Activated CD8-positive, alpha-beta T cell treated with anti-CD3 and anti-CD28 coated beads, Interleukin-2, amount 10 ng/mL, durations not matched to agents 7 days and 5 days (primary cell): ENCODE data around the gene SHQ1. TPM values are rescaled to one million over a fixed set of nuclear protein-coding genes. Genes with fewer than 3 reads are reported as not detected.

ENCODE experiments used
- ATAC-seq: fragments of 150-1000 bp; cut with Tn5 transposase; one replicate; pipeline ENCODE4 v1.10.0; 2021; ENCODE audit warnings: moderate library complexity
- CTCF ChIA-PET: fragments of 350-600 bp; sonication (Branson Sonifier 250); formaldehyde crosslinking; loops from one replicate; lab custom pipeline; 2021; ENCODE audit warnings: antibody characterized with exemption; lab: Charles Lee
- POLR2A ChIA-PET: fragments of 350-600 bp; sonication (Branson Sonifier 250); formaldehyde crosslinking; loops from one replicate; lab custom pipeline; 2021; ENCODE audit warnings: antibody characterized with exemption; lab: Charles Lee
- DNase-seq: peaks from one replicate; pipeline ENCODE4 v3.0.0-alpha.2; 2020
- H3K27ac Mint-ChIP-seq: one replicate; pipeline ENCODE4 v1.8.0; 2021; ENCODE audit warnings: mild to moderate bottlenecking, mixed read lengths
- H3K27me3 Mint-ChIP-seq: one replicate; pipeline ENCODE4 v1.8.0; 2021; ENCODE audit warnings: low read depth, mixed read lengths
- H3K36me3 Mint-ChIP-seq: one replicate; pipeline ENCODE4 v1.8.0; 2021; ENCODE audit warnings: low read depth, mixed read lengths
- H3K4me1 Mint-ChIP-seq: one replicate; pipeline ENCODE4 v1.8.0; 2021; ENCODE audit warnings: low read depth, mixed read lengths
- H3K4me3 Mint-ChIP-seq: one replicate; pipeline ENCODE4 v1.8.0; 2021; ENCODE audit warnings: mild to moderate bottlenecking, mixed read lengths
- H3K9me3 Mint-ChIP-seq: one replicate; pipeline ENCODE4 v1.8.0; 2022; ENCODE audit warnings: mixed read lengths; ENCODE audit not compliant: insufficient read depth
- total RNA-seq, 2 experiments: library from RNA; stranded (reverse); gene quantifications; one replicate each; pipeline ENCODE4 v1.2.3, GENCODE V29; 2021

Gene SHQ1
- total RNA-seq, 2 experiments from 2014 or later, result 27.2 to 28.0 TPM

DNA sequence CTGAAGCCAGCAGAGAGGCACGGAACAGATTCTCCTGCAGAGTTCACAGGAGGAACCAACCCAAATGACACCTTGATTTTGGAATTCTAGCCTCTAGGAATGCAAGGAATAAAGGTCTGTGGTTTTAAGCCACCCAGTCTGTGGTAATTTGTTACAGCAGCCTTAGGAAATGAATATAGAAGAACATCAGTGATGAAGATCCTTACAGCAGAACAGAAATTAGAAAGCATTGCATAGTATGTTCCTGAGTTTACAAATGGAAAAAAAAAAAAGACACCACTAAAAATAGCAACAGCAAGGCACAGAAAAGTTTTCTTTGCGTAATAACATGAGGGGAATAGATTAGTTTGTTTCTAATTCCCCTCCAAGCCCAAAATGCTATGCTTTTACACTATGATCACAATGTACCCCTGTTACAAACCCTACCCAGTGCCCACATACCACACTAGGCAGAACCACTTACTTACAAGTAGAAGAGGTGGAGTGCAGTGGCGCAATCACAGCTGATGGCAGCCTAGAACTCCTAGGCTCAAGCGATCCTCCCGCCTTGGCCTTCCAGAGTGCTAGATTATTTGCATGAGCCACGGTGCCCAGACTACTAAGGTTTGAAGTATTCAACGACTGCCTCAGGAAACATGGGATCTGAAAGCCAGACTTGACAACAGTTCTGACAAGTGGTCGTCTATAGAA is 84.3 kb downstream of the SHQ1 start:
- H3K4me1 Mint-ChIP-seq, result peaks cover 18% of the 10 kb centered on the region

DNA sequence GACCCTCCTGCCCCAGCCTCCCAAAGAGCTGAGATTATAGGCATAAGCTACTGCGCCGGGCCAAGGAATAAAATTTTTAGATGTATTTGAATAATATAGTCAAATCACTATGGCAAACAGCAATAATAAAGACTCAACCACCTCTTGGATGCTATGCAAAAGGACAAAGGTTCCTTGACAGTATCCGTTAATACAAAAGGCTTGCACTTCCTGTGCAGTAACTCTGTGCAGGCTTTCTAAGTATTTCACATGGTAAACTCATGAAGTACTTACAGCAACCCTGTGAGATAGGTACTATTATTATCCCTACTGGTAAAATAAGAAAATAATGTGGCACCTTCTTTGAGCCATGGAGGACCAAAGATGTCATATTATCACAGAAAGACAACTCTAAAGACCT is 86.8 kb downstream of the SHQ1 start:
- peaks cover 29% of the 10 kb centered on the region for H3K4me1 Mint-ChIP-seq
- CTCF ChIA-PET, result interaction anchor here (1.1 to 1.8 kb wide), 4 partner anchors 8 to 30 kb away, joined by 3 to 7 read pairs (median 4); no protein-coding TSS in a partner anchor

More for the DNA sequence above, 84.3 kb downstream of the SHQ1 start:
- no peaks in the 10 kb centered on the region for H3K27me3 Mint-ChIP-seq
- no peaks in the 10 kb centered on the region for H3K9me3 Mint-ChIP-seq
- no peak for DNase-seq
- no peak for ATAC-seq
- ChIA-PET POLR2A (no interaction called here), CTCF (no interaction called here)
- peaks cover 42% of the 10 kb centered on the region for H3K36me3 Mint-ChIP-seq
- no peak overlapping the region for H3K4me3 Mint-ChIP-seq
- H3K27ac Mint-ChIP-seq, result no peak overlapping the region

DNA sequence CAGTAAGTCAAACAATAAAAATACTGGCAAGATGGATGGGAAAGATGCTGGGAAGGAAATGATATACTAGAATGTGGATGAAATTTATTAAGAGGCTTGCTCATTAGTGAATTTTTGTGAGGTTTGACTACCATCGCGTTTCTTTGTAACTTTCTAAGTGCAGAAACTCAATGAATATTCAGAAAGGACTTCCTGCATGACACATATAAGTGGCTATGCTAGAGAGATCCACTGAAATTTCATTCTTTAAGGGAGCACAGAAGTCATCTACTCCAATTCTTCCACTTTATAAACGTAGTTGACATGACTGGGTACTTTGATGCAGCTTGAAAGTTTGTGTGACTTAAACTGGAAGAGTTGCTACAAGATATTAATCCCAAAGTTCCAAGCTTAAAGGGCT is 88.0 kb downstream of the SHQ1 start:
- Mint-ChIP-seq H3K4me1 (peaks cover 36% of the 10 kb centered on the region), H3K27me3 (no peaks in the 10 kb centered on the region), H3K27ac (no peak overlapping the region), H3K9me3 (no peaks in the 10 kb centered on the region), H3K36me3 (peaks cover 41% of the 10 kb centered on the region), H3K4me3 (no peak overlapping the region)
- ChIA-PET CTCF (interaction anchor here (1.2 to 1.8 kb wide), 3 partner anchors 9 to 61 kb away, joined by 3 to 7 read pairs (median 6); no protein-coding TSS in a partner anchor), POLR2A (no interaction called here)
- no peak for ATAC-seq
- no peak for DNase-seq

More for the DNA sequence above, 86.8 kb downstream of the SHQ1 start:
- no peak overlapping the region for H3K4me3 Mint-ChIP-seq
- H3K9me3 Mint-ChIP-seq, result no peaks in the 10 kb centered on the region
- ATAC-seq, result no peak
- POLR2A ChIA-PET, result no interaction called here
- no peak for DNase-seq
- H3K36me3 Mint-ChIP-seq, result peaks cover 45% of the 10 kb centered on the region
- no peaks in the 10 kb centered on the region for H3K27me3 Mint-ChIP-seq
- no peak overlapping the region for H3K27ac Mint-ChIP-seq

DNA sequence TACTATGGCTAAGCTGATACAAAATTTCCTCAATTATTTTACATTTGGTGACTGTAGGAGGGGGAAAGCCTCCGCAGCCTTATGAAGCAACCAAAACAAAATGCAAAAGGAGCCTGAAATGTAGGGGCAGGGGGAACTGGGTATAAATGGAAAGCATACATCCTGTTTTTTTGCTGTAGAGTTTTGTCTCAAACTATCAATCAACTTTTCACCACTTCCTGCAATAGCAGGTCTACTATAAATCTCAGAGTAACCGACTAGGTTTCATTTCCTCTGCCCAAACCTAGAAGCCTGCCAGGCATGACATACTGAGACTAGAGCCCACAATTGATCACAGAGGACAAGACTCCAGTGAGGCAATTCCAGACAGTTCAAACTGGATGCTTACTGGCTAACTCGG is 91.3 kb downstream of the SHQ1 start:
- POLR2A ChIA-PET, result no interaction called here
- CTCF ChIA-PET, result no interaction called here
- Mint-ChIP-seq H3K36me3 (peaks cover 30% of the 10 kb centered on the region), H3K27ac (peak overlapping the region; percentile 92), H3K4me3 (peak overlapping the region; percentile 54), H3K27me3 (no peaks in the 10 kb centered on the region), H3K9me3 (no peaks in the 10 kb centered on the region), H3K4me1 (peaks cover 41% of the 10 kb centered on the region)
- peak; percentile 98 for ATAC-seq
- peak; percentile 71 for DNase-seq

DNA sequence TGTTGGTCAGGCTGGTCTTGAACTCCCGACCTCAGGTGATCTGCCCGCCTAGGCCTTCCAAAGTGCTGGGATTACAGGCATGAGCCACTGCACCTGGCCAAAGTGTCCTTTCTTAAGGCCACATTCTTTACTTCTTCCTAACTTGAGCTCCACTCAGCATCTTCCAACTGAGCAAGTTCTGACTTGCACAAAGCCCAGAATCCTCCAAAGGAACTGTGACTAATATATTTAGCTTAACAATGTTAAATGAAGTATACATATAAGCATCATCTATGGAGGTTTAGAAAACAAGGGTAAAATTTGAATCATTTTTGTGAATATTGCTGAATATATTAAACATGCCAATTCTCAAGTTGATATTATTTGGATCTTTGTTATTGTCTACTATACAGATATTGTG is 93.7 kb downstream of the SHQ1 start:
- POLR2A ChIA-PET, result interaction anchor here (0.6 to 1.5 kb wide), 3 partner anchors 14 to 670 kb away, joined by 3 to 4 read pairs (median 4); no protein-coding TSS in a partner anchor

DNA sequence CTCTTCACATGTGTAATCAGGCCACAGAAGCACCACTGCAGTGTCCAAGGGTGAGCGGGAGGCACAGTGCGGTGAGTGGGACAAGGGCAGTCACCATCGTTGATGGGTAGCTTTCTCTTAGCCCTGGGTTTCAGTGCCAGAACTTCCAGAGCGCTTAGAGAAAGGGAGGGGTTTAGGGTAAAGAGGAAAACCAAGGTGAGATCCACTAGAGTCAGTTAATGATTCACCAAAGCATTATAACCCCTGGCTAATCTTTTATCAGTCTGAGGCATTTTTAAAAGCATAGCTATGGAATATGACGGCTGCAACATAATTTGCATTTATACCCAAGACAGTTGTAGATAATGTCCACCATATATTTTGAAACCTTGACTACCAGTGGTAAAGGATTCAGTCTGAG is 94.8 kb downstream of the SHQ1 start:
- ATAC-seq (no peak), DNase-seq (no peak)
- no peak overlapping the region for H3K27ac Mint-ChIP-seq
- H3K27me3 Mint-ChIP-seq, result no peaks in the 10 kb centered on the region
- ChIA-PET POLR2A (no interaction called here), CTCF (no interaction called here)
- no peak overlapping the region for H3K4me3 Mint-ChIP-seq
- H3K36me3 Mint-ChIP-seq, result peaks cover 38% of the 10 kb centered on the region
- H3K9me3 Mint-ChIP-seq, result no peaks in the 10 kb centered on the region
- H3K4me1 Mint-ChIP-seq, result peaks cover 49% of the 10 kb centered on the region

More for the DNA sequence above, 93.7 kb downstream of the SHQ1 start:
- H3K27ac Mint-ChIP-seq, result no peak overlapping the region
- no peaks in the 10 kb centered on the region for H3K27me3 Mint-ChIP-seq
- no peaks in the 10 kb centered on the region for H3K9me3 Mint-ChIP-seq
- peaks cover 34% of the 10 kb centered on the region for H3K36me3 Mint-ChIP-seq
- CTCF ChIA-PET, result interaction anchor here (0.8 to 2.1 kb wide), 6 partner anchors 8 to 64 kb away, joined by 3 to 6 read pairs (median 4); no protein-coding TSS in a partner anchor
- DNase-seq (no peak), ATAC-seq (no peak)
- H3K4me1 Mint-ChIP-seq, result peaks cover 41% of the 10 kb centered on the region
- H3K4me3 Mint-ChIP-seq, result no peak overlapping the region

DNA sequence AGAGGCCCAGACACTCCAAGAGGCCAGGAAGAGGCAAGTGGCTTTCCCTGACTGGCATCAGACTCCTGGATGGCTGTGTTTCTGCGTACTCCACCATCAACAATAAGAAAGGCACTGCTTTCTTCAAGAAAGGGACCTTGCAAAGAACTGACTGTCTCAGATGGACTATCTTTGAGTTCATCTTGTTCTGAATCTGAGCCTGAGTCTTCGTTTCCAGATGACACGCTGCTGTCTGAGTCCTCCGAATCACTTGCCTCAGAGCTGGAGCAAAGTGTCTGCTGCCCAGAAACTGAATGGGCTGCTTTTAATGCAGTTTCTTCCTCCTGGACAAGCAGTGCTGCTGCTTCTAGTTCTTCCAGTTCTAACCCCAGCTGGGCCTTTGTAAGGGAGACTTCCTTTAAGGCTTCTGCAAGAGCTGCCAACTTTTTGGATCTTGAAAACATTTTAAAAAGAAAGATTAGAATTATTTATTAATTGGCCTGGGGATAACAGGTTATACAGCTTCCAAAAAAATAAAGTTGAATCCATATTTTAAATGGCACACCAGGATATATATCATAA is 97.8 kb downstream of the SHQ1 start:
- DNase-seq (no peak), ATAC-seq (no peak)
- POLR2A ChIA-PET, result no interaction called here
- no peak overlapping the region for H3K27ac Mint-ChIP-seq
- H3K4me1 Mint-ChIP-seq, result peaks cover 28% of the 10 kb centered on the region
- no peaks in the 10 kb centered on the region for H3K9me3 Mint-ChIP-seq
- peaks cover 37% of the 10 kb centered on the region for H3K36me3 Mint-ChIP-seq
- H3K4me3 Mint-ChIP-seq, result no peak overlapping the region
- no peaks in the 10 kb centered on the region for H3K27me3 Mint-ChIP-seq
- CTCF ChIA-PET, result no interaction called here

DNA sequence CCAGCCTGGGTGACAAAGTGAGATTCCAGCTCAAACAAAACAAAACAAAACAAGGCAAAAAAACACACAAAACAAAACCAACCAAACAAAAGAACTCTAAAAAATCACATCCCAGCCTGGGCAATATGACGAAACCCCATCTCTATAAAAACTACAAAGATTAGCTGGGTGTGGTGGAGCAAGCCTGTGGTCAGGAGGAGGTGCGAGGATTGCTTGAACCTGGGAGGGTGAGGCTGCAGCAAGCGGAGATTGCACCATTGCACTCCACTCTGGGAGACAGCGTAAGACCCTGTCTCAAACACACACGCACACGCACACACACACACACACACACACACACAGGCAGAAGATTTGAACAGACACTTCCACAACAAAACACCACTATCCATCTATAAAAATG is 99.6 kb downstream of the SHQ1 start:
- Mint-ChIP-seq H3K36me3 (peaks cover 28% of the 10 kb centered on the region), H3K4me1 (peaks cover 22% of the 10 kb centered on the region), H3K27ac (no peak overlapping the region), H3K9me3 (no peaks in the 10 kb centered on the region), H3K27me3 (no peaks in the 10 kb centered on the region), H3K4me3 (no peak overlapping the region)
- ChIA-PET POLR2A (no interaction called here), CTCF (interaction anchor here (0.8 kb wide), 1 partner anchor 82 kb away, joined by 3 read pairs; no protein-coding TSS in a partner anchor)
- no peak for DNase-seq
- ATAC-seq, result no peak

DNA sequence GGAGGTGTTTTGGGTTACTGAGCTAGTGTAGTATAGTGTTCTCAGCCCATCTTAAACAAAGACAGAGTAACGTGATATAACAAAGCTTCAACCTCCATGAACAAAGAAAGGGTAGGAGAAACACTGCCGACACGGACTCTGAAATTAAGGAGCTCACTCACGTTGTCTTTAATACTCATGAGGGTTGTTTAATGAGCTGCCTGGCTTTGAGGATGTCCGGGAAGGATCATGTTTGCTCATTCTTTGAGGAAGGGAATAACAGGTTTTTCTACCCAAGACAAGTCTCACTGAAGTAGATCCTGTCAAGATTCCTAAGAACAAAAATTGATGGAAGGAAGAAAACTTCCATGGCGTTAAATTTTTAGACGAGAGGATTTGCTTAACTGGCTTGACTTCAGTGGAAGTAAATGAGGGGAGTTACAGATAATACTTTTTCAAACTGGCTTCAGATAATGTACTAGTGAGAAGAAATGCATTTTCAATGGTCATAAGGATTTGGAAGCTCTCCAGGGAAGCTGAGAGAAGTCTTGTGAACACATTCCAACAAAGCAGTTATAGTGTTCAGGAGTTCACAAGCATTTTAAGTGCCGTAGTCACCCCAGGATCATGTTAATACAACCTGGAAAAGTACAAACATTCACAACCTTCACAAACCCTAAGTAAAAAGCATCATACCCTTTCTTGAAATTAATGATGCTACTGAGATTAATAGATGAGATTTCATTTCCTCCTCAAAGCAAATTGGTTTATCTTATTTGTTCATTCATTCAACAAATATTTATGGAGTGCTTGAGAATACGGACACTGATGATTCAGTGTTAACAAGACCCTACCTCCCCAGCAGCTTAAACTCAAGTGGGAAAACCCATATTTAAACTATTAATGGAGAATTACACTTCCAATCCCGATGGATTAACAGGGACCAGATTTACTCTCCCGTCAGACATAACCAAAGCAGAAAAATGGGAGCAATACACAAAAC is 101.5 kb downstream of the SHQ1 start:
- Mint-ChIP-seq H3K36me3 (peaks cover 22% of the 10 kb centered on the region), H3K4me3 (no peak overlapping the region), H3K4me1 (peaks cover 22% of the 10 kb centered on the region), H3K9me3 (no peaks in the 10 kb centered on the region), H3K27ac (no peak overlapping the region), H3K27me3 (no peaks in the 10 kb centered on the region)
- ATAC-seq (no peak), DNase-seq (no peak)
- CTCF ChIA-PET, result interaction anchor here (0.7 to 2.1 kb wide), 3 partner anchors 9 to 198 kb away, joined by 3 to 6 read pairs (median 4); no protein-coding TSS in a partner anchor
- POLR2A ChIA-PET, result interaction anchor here (0.7 kb wide), 1 partner anchor 124 kb away, joined by 4 read pairs; no protein-coding TSS in a partner anchor

DNA sequence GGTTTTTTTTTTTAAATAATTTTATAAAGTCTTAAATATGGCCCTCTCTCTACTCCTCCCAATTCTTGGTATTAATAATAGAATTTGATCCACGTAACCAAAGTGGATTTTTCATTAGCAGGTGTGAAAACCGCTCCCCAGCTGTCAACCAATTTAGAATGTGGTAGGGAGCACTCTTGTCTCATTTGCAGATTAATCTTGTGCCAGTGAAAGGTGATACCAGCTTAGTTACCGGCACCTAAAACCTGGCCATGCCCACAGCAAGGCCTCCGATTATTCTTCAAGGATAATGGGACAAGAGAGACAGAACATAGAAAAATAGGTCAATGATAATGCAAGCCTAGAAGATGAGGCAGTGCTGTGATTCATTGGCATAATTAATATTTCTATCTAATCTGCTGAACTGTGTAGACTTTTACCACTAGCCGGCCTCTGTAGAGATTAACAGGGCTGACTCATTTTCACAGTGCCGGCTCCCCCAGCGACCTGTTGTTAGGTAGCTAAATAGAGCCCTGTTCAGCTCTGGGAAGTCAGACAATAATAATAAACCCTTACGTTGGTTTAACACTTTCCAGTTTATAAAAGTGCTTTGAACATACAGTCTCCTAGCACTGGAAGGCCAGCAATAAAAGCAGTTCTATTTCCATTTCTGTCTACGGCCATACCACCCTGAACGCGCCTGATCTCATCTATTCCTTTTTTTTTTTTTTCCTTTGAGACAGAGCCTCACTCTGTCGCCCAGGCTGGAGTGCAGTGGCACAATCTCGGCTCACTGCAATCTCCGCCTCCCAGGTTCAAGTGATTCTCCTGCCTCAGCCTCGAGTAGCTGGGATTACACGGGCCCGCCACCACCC is 102.9 kb downstream of the SHQ1 start:
- H3K27me3 Mint-ChIP-seq, result no peaks in the 10 kb centered on the region
- DNase-seq, result no peak

More for the DNA sequence above, 102.9 kb downstream of the SHQ1 start:
- CTCF ChIA-PET, result interaction anchor here (0.7 to 2.1 kb wide), 3 partner anchors 10 to 79 kb away, joined by 3 to 6 read pairs (median 6); no protein-coding TSS in a partner anchor
- no peak for ATAC-seq
- peaks cover 21% of the 10 kb centered on the region for H3K36me3 Mint-ChIP-seq
- H3K9me3 Mint-ChIP-seq, result no peaks in the 10 kb centered on the region
- H3K27ac Mint-ChIP-seq, result no peak overlapping the region
- H3K4me1 Mint-ChIP-seq, result peaks cover 22% of the 10 kb centered on the region
- POLR2A ChIA-PET, result interaction anchor here (0.7 to 1.0 kb wide), 2 partner anchors 76 to 123 kb away, joined by 3 to 4 read pairs; no protein-coding TSS in a partner anchor
- no peak overlapping the region for H3K4me3 Mint-ChIP-seq
